IMR-90 (cell line): ENCODE results near the gene ZNF669. TPM values are rescaled to one million over a fixed set of nuclear protein-coding genes. Genes with fewer than 3 reads are reported as not detected.

ENCODE experiments used
- ATAC-seq: fragments of 200-7000 bp; cut with Tn5 transposase; 2 replicates; pipeline ENCODE4 v1.9.1; 2020; ENCODE audit warnings: low read depth, mild to moderate bottlenecking, moderate library complexity
- BruUV-seq: library from RNA; stranded (reverse); fragments of 400-500 nt; replicated peaks from 2 replicates; lab custom pipeline; 2021; lab: Mats Ljungman, UMichigan
- CTCF ChIA-PET: fragments of 300-600 bp; formaldehyde crosslinking; extraction: SDS; loops from one replicate; lab custom pipeline; 2021; ENCODE audit warnings: antibody characterized with exemption; lab: Yijun Ruan, JAX
- POLR2A ChIA-PET: fragments of 300-600 bp; sonication (Branson Sonifier 250); formaldehyde crosslinking; loops from one replicate; lab custom pipeline; 2022; ENCODE audit warnings: antibody characterized with exemption; ENCODE audit not compliant: unreplicated experiment; lab: Charles Lee
- DNase-seq: peaks from one replicate; pipeline ENCODE4 v3.0.0; 2013
- H2AFZ ChIP-seq: replicated peaks from 2 replicates; pipeline ENCODE3; 2013; ENCODE audit warnings: low read length, mild to moderate bottlenecking; ENCODE audit not compliant: poor library complexity
- H2AK5ac ChIP-seq: 2 replicates; pipeline ENCODE4 v1.6.1; 2013; ENCODE audit warnings: low read depth, low read length, inconsistent platforms
- H2AK9ac ChIP-seq: replicated peaks from 2 replicates; pipeline ENCODE3; 2013; ENCODE audit warnings: mild to moderate bottlenecking, low read depth, low read length, moderate library complexity; ENCODE audit not compliant: poor library complexity
- H2BK120ac ChIP-seq: 2 replicates; pipeline ENCODE4 v1.6.1; 2013; ENCODE audit warnings: low read depth, low read length, inconsistent platforms
- H2BK15ac ChIP-seq: 3 replicates; pipeline ENCODE4 v1.6.1; 2013; ENCODE audit warnings: low read depth, low read length, inconsistent platforms
- H2BK20ac ChIP-seq: 2 replicates; pipeline ENCODE4 v1.6.1; 2013; ENCODE audit warnings: low read depth, mild to moderate bottlenecking, inconsistent platforms, low read length, moderate library complexity
- H2BK5ac ChIP-seq: 2 replicates; pipeline ENCODE4 v1.6.1; 2013; ENCODE audit warnings: mild to moderate bottlenecking, low read depth, low read length, inconsistent platforms; ENCODE audit not compliant: poor library complexity, severe bottlenecking
- H3K14ac ChIP-seq: replicated peaks from 2 replicates; pipeline ENCODE4 v1.6.1; 2013; ENCODE audit warnings: low read depth, low read length, inconsistent platforms
- H3K18ac ChIP-seq: 2 replicates; pipeline ENCODE4 v1.6.1; 2013; ENCODE audit warnings: low read depth, low read length, control low read depth
- H3K23ac ChIP-seq: 2 replicates; pipeline ENCODE4 v1.6.1; 2013; ENCODE audit warnings: low read depth, low read length, inconsistent platforms
- H3K27ac ChIP-seq: 2 replicates; pipeline ENCODE4 v1.5.1; 2013; ENCODE audit warnings: mild to moderate bottlenecking, control low read depth, low read length; ENCODE audit not compliant: insufficient read depth
- H3K27me3 ChIP-seq: 2 replicates; pipeline ENCODE4 v1.6.1; 2013; ENCODE audit warnings: low read length; ENCODE audit not compliant: control insufficient read depth, insufficient read depth
- H3K36me3 ChIP-seq: 2 replicates; pipeline ENCODE4 v1.6.1; 2013; ENCODE audit warnings: low read length, mixed read lengths; ENCODE audit not compliant: control insufficient read depth, insufficient read depth
- H3K4ac ChIP-seq: 2 replicates; pipeline ENCODE4 v1.6.1; 2013; ENCODE audit warnings: low read depth, low read length, inconsistent platforms
- H3K4me1 ChIP-seq: 2 replicates; pipeline ENCODE4 v1.6.1; 2013; ENCODE audit warnings: low read length, mixed read lengths; ENCODE audit not compliant: control insufficient read depth, insufficient read depth
- H3K4me2 ChIP-seq: 2 replicates; pipeline ENCODE4 v1.6.1; 2013; ENCODE audit warnings: low read depth, mild to moderate bottlenecking, control low read depth, low read length, moderate library complexity
- H3K4me3 ChIP-seq: 2 replicates; pipeline ENCODE4 v1.5.1; 2013; ENCODE audit warnings: low read depth, mild to moderate bottlenecking, control low read depth, low read length, moderate library complexity; ENCODE audit not compliant: insufficient read depth
- H3K56ac ChIP-seq: 2 replicates; pipeline ENCODE4 v1.6.1; 2013; ENCODE audit warnings: low read length, inconsistent platforms; ENCODE audit not compliant: insufficient read depth; ENCODE audit errors: extremely low read depth
- H3K79me1 ChIP-seq, 2 experiments: 2 replicates each; pipeline ENCODE4 v1.6.1; 2013; ENCODE audit warnings: low read length in 2 of 2, inconsistent platforms in 1 of 2, low read depth in 1 of 2
- H3K9ac ChIP-seq: 2 replicates; pipeline ENCODE4 v1.6.1; 2013; ENCODE audit warnings: low read depth, low read length, control low read depth
- H3K9me1 ChIP-seq: 2 replicates; pipeline ENCODE4 v1.6.1; 2013; ENCODE audit warnings: low read length, inconsistent platforms; ENCODE audit not compliant: insufficient read depth
- H3K9me3 ChIP-seq: 2 replicates; pipeline ENCODE4 v1.6.1; 2013; ENCODE audit warnings: low read length; ENCODE audit not compliant: control insufficient read depth, insufficient read depth
- H4K20me1 ChIP-seq: 2 replicates; pipeline ENCODE4 v1.6.1; 2013; ENCODE audit warnings: low read length, inconsistent platforms; ENCODE audit not compliant: insufficient read depth
- H4K5ac ChIP-seq: 2 replicates; pipeline ENCODE4 v1.6.1; 2013; ENCODE audit warnings: mild to moderate bottlenecking, low read depth, low read length, control low read depth
- H4K8ac ChIP-seq, 2 experiments: 2 replicates each; pipeline ENCODE4 v1.6.1; 2013; ENCODE audit warnings: low read depth in 2 of 2, low read length in 2 of 2, control low read depth in 1 of 2, inconsistent platforms in 1 of 2
- H4K91ac ChIP-seq: 2 replicates; pipeline ENCODE4 v1.6.1; 2013; ENCODE audit warnings: low read depth, low read length, inconsistent platforms; ENCODE audit not compliant: insufficient read depth
- CTCF ChIP-seq: conservative IDR thresholded peaks from 2 replicates; pipeline ENCODE4 v1.5.1; 2012; ENCODE audit warnings: mild to moderate bottlenecking, low read depth, low read length, improper control_type of control experiment
- ELK1 ChIP-seq: fragments of 150-350 bp; IDR thresholded peaks from 2 replicates; pipeline ENCODE4 v1.6.1; 2016; ENCODE audit warnings: low read depth, mild to moderate bottlenecking, low read length, moderate library complexity, borderline replicate concordance
- FOS ChIP-seq: fragments of 150-350 bp; IDR thresholded peaks from 2 replicates; pipeline ENCODE4 v1.6.1; 2016; ENCODE audit warnings: low read depth, low read length
- MAFK ChIP-seq: IDR thresholded peaks from 2 replicates; pipeline ENCODE4 v1.6.1; 2012; ENCODE audit warnings: low read depth, low read length, improper control_type of control experiment
- MAZ ChIP-seq: IDR thresholded peaks from 2 replicates; pipeline ENCODE4 v1.6.1; 2012; ENCODE audit warnings: low read depth, mild to moderate bottlenecking, low read length, improper control_type of control experiment, moderate library complexity, borderline replicate concordance
- RAD21 ChIP-seq: IDR thresholded peaks from 2 replicates; pipeline ENCODE4 v1.6.1; 2012; ENCODE audit warnings: low read length, improper control_type of control experiment
- RFX5 ChIP-seq: IDR thresholded peaks from 2 replicates; pipeline ENCODE4 v1.8.0; 2012; ENCODE audit warnings: low read depth, mild to moderate bottlenecking, low read length, moderate library complexity
- SMC3 ChIP-seq: fragments of 150-350 bp; IDR thresholded peaks from 2 replicates; pipeline ENCODE4 v1.6.1; 2016; ENCODE audit warnings: low read depth, mild to moderate bottlenecking, antibody characterized with exemption, low read length, moderate library complexity
- USF2 ChIP-seq: fragments of 150-350 bp; IDR thresholded peaks from 2 replicates; pipeline ENCODE4 v1.6.1; 2017; ENCODE audit warnings: mild to moderate bottlenecking, antibody characterized with exemption, low read length, low read depth
- WGBS, 2 experiments: methylation state at CpG; one replicate each; pipeline versions ENCODE4 v1.1.5 to v1.1.7; 2013; ENCODE audit warnings: missing lambda C conversion rate in 2 of 2; ENCODE audit not compliant: insufficient read length in 1 of 2; ENCODE audit errors: extremely low coverage in 2 of 2; 5-methylcytosine and 5-hydroxymethylcytosine counted together
- dilution Hi-C: fragments of 300-500 bp; cut with HindIII; formaldehyde crosslinking; loops from one replicate; pipeline ENCODE4 v1.14.3; 2018; ENCODE audit warnings: low sequenced_read_pairs; ENCODE audit not compliant: unreplicated experiment
- in situ Hi-C: fragments of 300-500 bp; cut with MboI; formaldehyde crosslinking; loops from 3 replicates; pipeline ENCODE4 v1.14.3; 2019; ENCODE audit warnings: low sequenced_read_pairs, inconsistent platforms, mixed read lengths
- intact Hi-C: fragments of 100-400 bp; cut with micrococcal nuclease; formaldehyde crosslinking; loops from 2 replicates; pipeline ENCODE4 v1.10.0; 2022
- polyA plus RNA-seq, 3 experiments: library from polyadenylated mRNA; depleted of rRNA; stranded (reverse); fragments of >200 nt; gene quantifications; 2 replicates each; pipeline ENCODE4 v1.2.3, GENCODE V29; 2012; ENCODE audit warnings: low replicate concordance in 1 of 3
- total RNA-seq: library from RNA; depleted of rRNA; stranded (reverse); fragments of >200 nt; gene quantifications from 2 replicates; pipeline ENCODE4 v1.2.3, GENCODE V29; 2012

The ZNF669 gene
- total and polyA plus RNA-seq, 2 of the 4 experiments (the other 2 are of a cell fraction) = 3.8 to 10.8 TPM

- no peak for TF ChIP-seq ELK1
Observed at GRCh38 chr1:247111700-247112478, 7.7 kb upstream of the ZNF669 start (continued).

- peak overlapping the region; percentile 60 for H3K4me3 ChIP-seq
- H2AFZ ChIP-seq = peak overlapping the region; percentile 100
- no peak overlapping the region for H3K18ac ChIP-seq
- H2AK9ac ChIP-seq = peak overlapping the region; percentile 84
- no peak overlapping the region for H2BK20ac ChIP-seq
- no peak overlapping the region for H3K23ac ChIP-seq
- H4K5ac ChIP-seq = no peak overlapping the region
- no peaks in the 10 kb centered on the region; the same call in 1 of the 2 replicates for H3K4me1 ChIP-seq
- H3K79me1 ChIP-seq = peaks cover 0 to 7% of the 10 kb centered on the region in 2 experiments; a peak in 1 of 4 replicates
- CTCF ChIA-PET = no interaction called here
- H4K8ac ChIP-seq = peak overlapping the region in 1 of 2 experiments; percentile 25; a peak in 3 of 4 replicates
- intact Hi-C loops (no loop called here), dilution Hi-C loops (no loop called here), in situ Hi-C loops (no loop called here)
- no peak overlapping the region for H2BK15ac ChIP-seq
- peak overlapping the region; percentile 28 for H3K27ac ChIP-seq
- no peaks in the 10 kb centered on the region; the same call in 1 of the 2 replicates for H4K20me1 ChIP-seq
- H3K4me2 ChIP-seq = peak overlapping the region; percentile 81
- no peak overlapping the region for H2BK120ac ChIP-seq
- no peaks in the 10 kb centered on the region for H3K9me3 ChIP-seq
- POLR2A ChIA-PET = no interaction called here
- H3K9ac ChIP-seq = peak overlapping the region; percentile 59
- 2% methylated on average over 10 of the region's 62 CpGs; no CpG with 5 or more reads in 1 of the 2 experiments for WGBS, 2 experiments
- H4K91ac ChIP-seq = 0 out of 2 replicates have a peak overlapping the region, but pooled peaks have one; percentile 9
- no peaks in the 10 kb centered on the region for H3K27me3 ChIP-seq
- no peak overlapping the region for H2AK5ac ChIP-seq
- H3K9me1 ChIP-seq = no peaks in the 10 kb centered on the region; the same call in 1 of the 2 replicates
- H3K4ac ChIP-seq = peak overlapping the region; percentile 45; the same call in 1 of the 2 replicates
- ATAC-seq (peak; percentile 60), DNase-seq (no peak)
- no peak overlapping the region for H3K14ac ChIP-seq
- peak overlapping the region; percentile 0 for H2BK5ac ChIP-seq
- H3K36me3 ChIP-seq = no peaks in the 10 kb centered on the region
- BruUV-seq = no TSS peak
- no peak overlapping the region for H3K56ac ChIP-seq
- no peak for TF ChIP-seq SMC3
- TF ChIP-seq RAD21 = no peak
- no peak for TF ChIP-seq CTCF
- no peak for TF ChIP-seq USF2
- no peak for TF ChIP-seq RFX5
- TF ChIP-seq ELK1 = no peak
- TF ChIP-seq FOS = no peak
- no peak for TF ChIP-seq MAFK
- no peak for TF ChIP-seq MAZ
Observed at GRCh38 chr1:247111259-247111699, 7.1 kb upstream of the ZNF669 start.
